ENCODE results near the gene DYSF.

The DYSF gene

GRCh38 chr2:71555798-71556454 lies 102.6 kb downstream of the DYSF start:
- no peak for DNase-seq

GRCh38 chr2:71556692-71557250 lies 103.4 kb downstream of the DYSF start:
- DNase-seq = no peak

GRCh38 chr2:71557321-71557720 lies 104.0 kb downstream of the DYSF start:
- DNase-seq = peak; percentile 46

- DNase-seq = no peak
These were observed 105.1 kb downstream of the DYSF start for GRCh38 chr2:71558300-71559051.

GRCh38 chr2:71559080-71559827 lies 105.9 kb downstream of the DYSF start:
- no peak for DNase-seq

- DNase-seq = no peak
These were observed 106.7 kb downstream of the DYSF start for GRCh38 chr2:71559828-71560637.

- no peak for DNase-seq
These were observed 107.3 kb downstream of the DYSF start for GRCh38 chr2:71560638-71561011.

GRCh38 chr2:71561441-71562267 lies 108.3 kb downstream of the DYSF start:
- DNase-seq = no peak

GRCh38 chr2:71562518-71562917 lies 109.2 kb downstream of the DYSF start:
- DNase-seq = no peak

- no peak for DNase-seq
These were observed 110.5 kb downstream of the DYSF start for GRCh38 chr2:71563872-71564271.

- DNase-seq = no peak
These were observed 111.0 kb downstream of the DYSF start for GRCh38 chr2:71564361-71564760.

GRCh38 chr2:71564790-71565189 lies 111.4 kb downstream of the DYSF start:
- no peak for DNase-seq

GRCh38 chr2:71566372-71566771 lies 113.0 kb downstream of the DYSF start:
- no peak for DNase-seq

GRCh38 chr2:71567625-71568024 lies 114.3 kb downstream of the DYSF start:
- DNase-seq = no peak

- DNase-seq = no peak
These were observed 114.7 kb downstream of the DYSF start for GRCh38 chr2:71568103-71568502.

- no peak for DNase-seq
These were observed 117.2 kb downstream of the DYSF start for GRCh38 chr2:71570511-71570910.

- DNase-seq = no peak
These were observed 117.6 kb downstream of the DYSF start for GRCh38 chr2:71570951-71571460.

GRCh38 chr2:71571945-71572344 lies 118.6 kb downstream of the DYSF start:
- DNase-seq = no peak

GRCh38 chr2:71575966-71576365 lies 122.6 kb downstream of the DYSF start:
- DNase-seq = no peak

- no peak for DNase-seq
These were observed 123.2 kb downstream of the DYSF start for GRCh38 chr2:71576541-71576940.

GRCh38 chr2:71577209-71577608 lies 123.8 kb downstream of the DYSF start:
- DNase-seq = no peak
